ENCODE measurements around the gene CFAP54. TPM values are rescaled to one million over a fixed set of nuclear protein-coding genes. Genes with fewer than 3 reads are reported as not detected.
A peak's percentile ranks its signal among the peaks of the same experiment; 100 is the strongest.
"Not testable (repeated sequence)": the region's sequence is repeated elsewhere in the genome, so short reads cannot be mapped to it uniquely, and the experiment has no call there.

The CFAP54 gene
- total and polyA plus RNA-seq, 2 donors (not counting 3 experiments of a cell fraction or from before 2014, with no cell fraction given), result 3.6 to 26.9 TPM

GRCh38 chr12:96457191-96457930, 32.0 kb upstream of the CFAP54 start:
- no peak overlapping the region for H3K27ac ChIP-seq (ENCODE audit: insufficient read depth, low read depth, low read length)
- H3K4me1 ChIP-seq (ENCODE audit: control insufficient read depth, extremely low read depth, insufficient read depth, low read length), result peaks cover 12% of the 10 kb centered on the region
- no peaks in the 10 kb centered on the region for H3K9me1 ChIP-seq (replicated peaks; ENCODE audit: control insufficient read depth, extremely low read depth, insufficient read depth, low read length)
- no TSS peak for BruUV-seq (replicated peaks)
- no peak overlapping the region for H3K4me3 ChIP-seq (replicated peaks in 1 of 3; ENCODE audit: insufficient read depth in 1 of 3, low read depth in 1 of 3, low read length in 3 of 3)
- H3K4me2 ChIP-seq (ENCODE audit: insufficient read depth, low read length), result no peak overlapping the region
- DNase-seq (ENCODE audit: low read depth, low spot score), result peak; percentile 28
- H3K9me3 ChIP-seq (replicated peaks; ENCODE audit: control insufficient read depth, insufficient read depth, low read length), result no peaks in the 10 kb centered on the region
- H2AFZ ChIP-seq (ENCODE audit: low read depth, low read length), result no peak overlapping the region
- no peaks in the 10 kb centered on the region for H3K36me3 ChIP-seq (ENCODE audit: control insufficient read depth in 2 of 2, extremely low read depth in 1 of 2, insufficient read depth in 2 of 2, low read length in 2 of 2)
- intact Hi-C loops (cut with micrococcal nuclease) (loop anchor here (1.0 kb wide), 1 partner anchor 10 kb away; no protein-coding TSS in a partner anchor), dilution Hi-C loops (cut with MboI; ENCODE audit: extremely low pct_ligation_motif_present, low sequenced_read_pairs) (no loop called here)
- no peaks in the 10 kb centered on the region for H3K27me3 ChIP-seq (ENCODE audit: control insufficient read depth in 2 of 2, insufficient read depth in 2 of 2, low read length in 2 of 2)
- H3K9ac ChIP-seq (replicated peaks; ENCODE audit: extremely low read depth, insufficient read depth, low read length), result no peak overlapping the region
- H4K20me1 ChIP-seq (replicated peaks; ENCODE audit: control insufficient read depth, extremely low read depth, insufficient read depth, low read length), result no peaks in the 10 kb centered on the region
- ChIA-PET POLR2A (interaction anchor here (0.6 kb wide), 1 partner anchor 67 kb away, joined by 6 read pairs; no protein-coding TSS in a partner anchor), CTCF (interaction anchor here (1.0 to 2.5 kb wide), 5 partner anchors 9 to 59 kb away, joined by 3 to 11 read pairs (median 6); no protein-coding TSS in a partner anchor)
- FAIRE-seq, result no peak
- TF ChIP-seq GATA2 (IDR thresholded peaks at IDR 0.05; ENCODE audit: insufficient read depth, insufficient read length, low read depth, low read length) (no peak), EZH2 (IDR thresholded peaks at IDR 0.05; ENCODE audit: borderline replicate concordance, low read depth, low read length, severe bottlenecking) (no peak)
- peaks cover 28% of the 10 kb centered on the region for H3K79me2 ChIP-seq (ENCODE audit: control insufficient read depth, insufficient read depth, low read length)

DNA sequence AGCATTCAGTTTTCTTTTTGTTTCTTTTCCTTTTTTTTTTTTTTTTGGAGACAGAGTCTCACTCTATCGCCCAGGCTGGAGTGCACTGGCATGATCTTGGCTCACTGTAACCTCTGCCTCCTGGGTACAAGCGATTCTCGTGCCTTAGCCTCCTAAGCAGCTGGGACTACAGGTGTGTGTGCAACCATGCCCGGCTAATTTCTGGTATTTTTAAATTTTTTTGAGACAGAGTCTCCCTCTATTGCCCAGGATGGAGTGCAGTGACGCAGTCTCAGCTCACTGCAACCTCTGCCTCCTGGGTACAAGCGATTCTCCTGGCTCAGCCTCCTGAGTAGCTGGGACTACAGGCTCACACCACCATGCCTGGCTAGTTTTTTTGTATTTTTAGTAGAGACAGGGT, 30.1 kb upstream of the CFAP54 start:
- H3K36me3 ChIP-seq (ENCODE audit: control insufficient read depth in 2 of 2, extremely low read depth in 1 of 2, insufficient read depth in 2 of 2, low read length in 2 of 2); BruUV-seq (replicated peaks); H3K9ac ChIP-seq (replicated peaks; ENCODE audit: extremely low read depth, insufficient read depth, low read length); H2AFZ ChIP-seq (ENCODE audit: low read depth, low read length); DNase-seq (ENCODE audit: low read depth, low spot score); H3K27ac ChIP-seq (ENCODE audit: insufficient read depth, low read depth, low read length); FAIRE-seq; H4K20me1 ChIP-seq (replicated peaks; ENCODE audit: control insufficient read depth, extremely low read depth, insufficient read depth, low read length); H3K4me2 ChIP-seq (ENCODE audit: insufficient read depth, low read length); dilution Hi-C loops (cut with MboI; ENCODE audit: extremely low pct_ligation_motif_present, low sequenced_read_pairs); CTCF ChIA-PET; H3K4me3 ChIP-seq (replicated peaks in 1 of 3; ENCODE audit: insufficient read depth in 1 of 3, low read depth in 1 of 3, low read length in 3 of 3); H3K27me3 ChIP-seq (ENCODE audit: control insufficient read depth in 2 of 2, insufficient read depth in 2 of 2, low read length in 2 of 2); intact Hi-C loops (cut with micrococcal nuclease); H3K9me1 ChIP-seq (replicated peaks; ENCODE audit: control insufficient read depth, extremely low read depth, insufficient read depth, low read length); H3K9me3 ChIP-seq (replicated peaks; ENCODE audit: control insufficient read depth, insufficient read depth, low read length): not testable (repeated sequence)
- POLR2A ChIA-PET, result interaction anchor here (0.6 kb wide), 1 partner anchor 9 kb away, joined by 9 read pairs; no protein-coding TSS in a partner anchor
- H3K79me2 ChIP-seq (ENCODE audit: control insufficient read depth, insufficient read depth, low read length), result peaks cover 34% of the 10 kb centered on the region
- H3K4me1 ChIP-seq (ENCODE audit: control insufficient read depth, extremely low read depth, insufficient read depth, low read length), result peaks cover 12% of the 10 kb centered on the region

All from endothelial cell of umbilical vein (primary cell).